K562 (cell line): ENCODE data around the gene VEZF1. TPM values are rescaled to one million over a fixed set of nuclear protein-coding genes. Genes with fewer than 3 reads are reported as not detected.

Experiments
- ATAC-seq: fragments of 200-7000 bp; cut with Tn5 transposase; 3 replicates; pipeline ENCODE4 v1.9.1; 2020; ENCODE audit warnings: moderate library complexity
- BruUV-seq: library from RNA; stranded (reverse); fragments of 400-500 nt; replicated peaks from 2 replicates; lab custom pipeline; 2021; lab: Mats Ljungman, UMichigan
- CTCF ChIA-PET: fragments of 300-600 bp; formaldehyde crosslinking; extraction: SDS; loops from one replicate; lab custom pipeline; 2021; ENCODE audit warnings: low intra/inter-chr PET ratio; lab: Yijun Ruan, JAX
- POLR2A ChIA-PET: fragments of 300-600, 350-650 bp; sonication (Branson Sonifier 250); formaldehyde crosslinking; extraction: SDS; loops from one replicate; lab custom pipeline; 2021; ENCODE audit warnings: antibody characterized with exemption, inconsistent platforms; lab: Yijun Ruan, JAX
- DNase-seq, 4 experiments: peaks; one replicate each; pipeline versions ENCODE4 v3.0.0 to v3.0.0-alpha.2; 2011 to 2018; ENCODE audit warnings: low spot score in 3 of 4, mixed read lengths in 3 of 4; ENCODE audit errors: extremely low read depth in 1 of 4
- FAIRE-seq: peaks from 2 replicates; lab custom pipeline; 2011; peaks lifted over from hg19 to GRCh38; lab: Jason Lieb, UNC
- H2AFZ ChIP-seq: 2 replicates; pipeline ENCODE4 v1.6.0; 2011; ENCODE audit warnings: low read depth, low read length, control low read depth, inconsistent platforms
- H3K27ac ChIP-seq: fragments of 200-600 bp; 3 replicates; pipeline ENCODE4 v1.8.0; 2011; ENCODE audit warnings: low read depth, mild to moderate bottlenecking, control low read depth, inconsistent platforms, low read length, moderate library complexity, mixed read lengths; ENCODE audit errors: extremely low read depth
- H3K27me3 ChIP-seq, 2 experiments: fragments of 300-600 bp in 1 of 2; 2 replicates in 1 of 2; 3 replicates in 1 of 2; pipeline versions ENCODE4 v1.6.0 to v1.8.0; 2011; ENCODE audit warnings: inconsistent platforms in 2 of 2, low read length in 2 of 2, mild to moderate bottlenecking in 1 of 2, mixed read lengths in 1 of 2, moderate library complexity in 1 of 2; ENCODE audit not compliant: control insufficient read depth in 2 of 2, insufficient read depth in 2 of 2
- H3K36me3 ChIP-seq: fragments of 300-600 bp; 3 replicates; pipeline ENCODE4 v1.8.0; 2011; ENCODE audit warnings: mild to moderate bottlenecking, low read length, inconsistent platforms; ENCODE audit not compliant: control insufficient read depth, insufficient read depth
- H3K4me1 ChIP-seq, 2 experiments: fragments of 200-600 bp in 1 of 2; replicated peaks in 1 of 2; 2 replicates in 1 of 2; 3 replicates in 1 of 2; pipeline versions ENCODE4 v1.5.1 to v1.8.0; 2011; ENCODE audit warnings: inconsistent platforms in 2 of 2, low read length in 2 of 2, mild to moderate bottlenecking in 1 of 2, mixed read lengths in 1 of 2, moderate library complexity in 1 of 2; ENCODE audit not compliant: control insufficient read depth in 2 of 2, insufficient read depth in 2 of 2
- H3K4me2 ChIP-seq: 2 replicates; pipeline ENCODE4 v1.6.1; 2011; ENCODE audit warnings: low read length, control low read depth, inconsistent platforms, mixed read lengths; ENCODE audit not compliant: insufficient read depth
- H3K4me3 ChIP-seq: fragments of 200-600 bp; sonication (generic), shearing (Covaris generic); 2 replicates; pipeline ENCODE4 v1.5.1; 2016; ENCODE audit warnings: control low read depth, inconsistent platforms
- H3K79me2 ChIP-seq: fragments of 200-600 bp; 3 replicates; pipeline ENCODE4 v1.8.0; 2011; ENCODE audit warnings: low read length, inconsistent platforms; ENCODE audit not compliant: control insufficient read depth, insufficient read depth
- H3K9ac ChIP-seq, 2 experiments: 2 replicates each; pipeline versions ENCODE4 v1.6.0 to v1.6.1; 2011; ENCODE audit warnings: low read depth in 2 of 2, low read length in 2 of 2, control low read depth in 1 of 2, inconsistent platforms in 1 of 2, mild to moderate bottlenecking in 1 of 2, mixed read lengths in 1 of 2; ENCODE audit not compliant: insufficient read depth in 1 of 2
- H3K9me1 ChIP-seq: one replicate; pipeline ENCODE4 v1.6.0; 2011; ENCODE audit warnings: inconsistent platforms, mild to moderate bottlenecking, low read length, moderate library complexity; ENCODE audit not compliant: control insufficient read depth, insufficient read depth
- H3K9me3 ChIP-seq: replicated peaks from 2 replicates; pipeline ENCODE4 v1.5.1; 2011; ENCODE audit warnings: low read depth, low read length, inconsistent platforms; ENCODE audit not compliant: control insufficient read depth, insufficient read depth
- H4K20me1 ChIP-seq: replicated peaks from 2 replicates; pipeline ENCODE4 v1.6.1; 2011; ENCODE audit warnings: low read length, inconsistent platforms, mixed read lengths; ENCODE audit not compliant: control insufficient read depth, insufficient read depth
- ARID3A ChIP-seq: IDR thresholded peaks from 2 replicates; pipeline ENCODE4 v1.6.1; 2012; ENCODE audit warnings: low read depth, low read length, improper control_type of control experiment, borderline replicate concordance
- BCOR ChIP-seq: fragments of 450-650 bp; IDR thresholded peaks from 2 replicates; pipeline ENCODE4 v1.6.1; 2016
- CCNT2 ChIP-seq: IDR thresholded peaks from 2 replicates; pipeline ENCODE4 v1.6.1; 2011; ENCODE audit warnings: borderline replicate concordance, low read depth, mild to moderate bottlenecking, moderate library complexity, mixed read lengths, low read length; ENCODE audit not compliant: insufficient read length; ENCODE audit errors: extremely low read depth
- EWSR1 ChIP-seq: fragments of 450-650 bp; IDR thresholded peaks from 2 replicates; pipeline ENCODE4 v1.6.1; 2018; ENCODE audit warnings: borderline replicate concordance, mild to moderate bottlenecking, low read depth, moderate library complexity; ENCODE audit not compliant: partially characterized antibody
- HCFC1 ChIP-seq: IDR thresholded peaks from 2 replicates; pipeline ENCODE4 v1.6.1; 2012; ENCODE audit warnings: low read depth, low read length, improper control_type of control experiment
- KDM4B ChIP-seq, 2 experiments: fragments of 450-650 bp in 1 of 2; sonication (generic) in 1 of 2; IDR thresholded peaks; 2 replicates each; pipeline ENCODE4 v1.6.1; 2016 to 2017; ENCODE audit warnings: borderline replicate concordance in 2 of 2, antibody characterized with exemption in 1 of 2, low read depth in 1 of 2, mild to moderate bottlenecking in 1 of 2
- MXI1 ChIP-seq: IDR thresholded peaks from 2 replicates; pipeline ENCODE4 v1.6.1; 2011; ENCODE audit warnings: low read depth, mild to moderate bottlenecking, improper control_type of control experiment, low read length
- NR2C1 ChIP-seq, 2 experiments: fragments of 450-650 bp; IDR thresholded peaks; 2 replicates each; pipeline ENCODE4 v1.6.1; 2017; ENCODE audit warnings: mild to moderate bottlenecking in 2 of 2, antibody characterized with exemption in 1 of 2, inconsistent platforms in 1 of 2, missing compliant biosample characterization in 1 of 2, missing genetic modification characterization in 1 of 2
- SUPT5H ChIP-seq: fragments of 450-650 bp; IDR thresholded peaks from 2 replicates; pipeline ENCODE4 v1.6.1; 2016
- USF2 ChIP-seq: sonication (generic); formaldehyde crosslinking; IDR thresholded peaks from 2 replicates; pipeline ENCODE4 v1.5.0; 2020; ENCODE audit warnings: missing genetic modification reagents
- ZNF124 ChIP-seq: sonication (generic); formaldehyde crosslinking; IDR thresholded peaks from 2 replicates; pipeline ENCODE4 v1.8.1; 2022; ENCODE audit warnings: missing genetic modification reagents
- WGBS: fragments of 100-300 bp; shearing (Covaris generic); methylation state at CpG from one replicate; pipeline ENCODE4 v1.1.6; 2016; ENCODE audit warnings: low coverage, mixed read lengths; ENCODE audit not compliant: insufficient coverage; ENCODE audit errors: missing lambda C conversion rate; 5-methylcytosine and 5-hydroxymethylcytosine counted together
- in situ Hi-C: fragments of 300-500 bp; cut with MboI; formaldehyde crosslinking; loops from 4 replicates; pipeline ENCODE4 v1.15.0; 2018; ENCODE audit warnings: inconsistent platforms, mixed read lengths
- intact Hi-C: fragments of 100-400 bp; cut with micrococcal nuclease; formaldehyde crosslinking; loops from 2 replicates; pipeline ENCODE4 v1.14.2; 2022
- polyA plus RNA-seq, 8 experiments: library from polyadenylated mRNA; depleted of rRNA in 4 of 8; stranded (reverse) in 5 of 8; unstranded in 3 of 8; fragments of >200 nt; fragmentation: Nextera tagmentation in 2 of 8; fragmentation: Illumina TruSeq in 1 of 8; extraction: Ambion mirVana in 2 of 8; extraction: Trizol in 1 of 8; gene quantifications; 2 replicates each; pipeline versions ENCODE4 v1.2.1 to v1.2.3, GENCODE V29; 2011 to 2014; ENCODE audit warnings: inconsistent platforms in 1 of 8, missing spikeins in 1 of 8
- total RNA-seq, 7 experiments: library from RNA; depleted of rRNA in 6 of 7; stranded (reverse); fragments of >200 nt in 6 of 7; fragmentation: Illumina TruSeq in 2 of 7; extraction: Trizol in 2 of 7; gene quantifications; 2 replicates each; pipeline versions ENCODE4 v1.2.1 to v1.2.3, GENCODE V29; 2011 to 2021; ENCODE audit warnings: low replicate concordance in 1 of 7
- TF ChIP-seq, protein P1 (sequence below): fragments of 250-450 bp; sonication (Bioruptor Pico); IDR thresholded peaks from 2 replicates; pipeline ENCODE4 v1.5.1; 2021; ENCODE audit warnings: mild to moderate bottlenecking

Gene VEZF1
- total and polyA plus RNA-seq, 9 of the 15 experiments (the other 6 are each of a cell fraction or from before 2014, with no cell fraction given) = 9.5 to 33.4 (median 22.1) TPM

- Histone ChIP-seq H3K4me1 (peaks cover 0 to 8% of the 10 kb centered on the region in 2 experiments; a peak in 3 of 5 replicates), H3K36me3 (no peaks in the 10 kb centered on the region), H4K20me1 (peaks cover 3% of the 10 kb centered on the region), H3K9ac (no peak overlapping the region), H3K27ac (no peak overlapping the region), H3K27me3 (peaks cover 28 to 51% of the 10 kb centered on the region in 2 experiments), H3K4me2 (no peak overlapping the region), H3K9me1 (peaks cover 2% of the 10 kb centered on the region), H3K79me2 (no peaks in the 10 kb centered on the region), H3K9me3 (no peaks in the 10 kb centered on the region), H2AFZ (no peak overlapping the region), H3K4me3 (no peak overlapping the region)
- no peak for DNase-seq
- WGBS = 10% methylated on average over 8 of the region's 11 CpGs
- no TSS peak for BruUV-seq
- in situ Hi-C loops (no loop called here), intact Hi-C loops (no loop called here)
- CTCF ChIA-PET = no interaction called here
- POLR2A ChIA-PET = interaction anchor here (0.5 to 1.6 kb wide), 2 partner anchors 11 to 16 kb away, joined by 3 to 5 read pairs; no protein-coding TSS in a partner anchor
- no peak for FAIRE-seq
- ATAC-seq = peak; percentile 28; the same call in 2 of the 3 replicates
- TF ChIP-seq EWSR1 (no peak), CCNT2 (no peak), MXI1 (no peak), ZNF124 (CRISPR knock-in tag) (no peak), HCFC1 (no peak), SUPT5H (no peak), NR2C1 (IDR thresholded peaks at IDR 0.05) (no peak), NR2C1 (tag; IDR thresholded peaks at IDR 0.05) (no peak), USF2 (CRISPR knock-in tag) (no peak), BCOR (no peak), KDM4B (IDR thresholded peaks at IDR 0.05; ENCODE audit: borderline replicate concordance in 2 of 2, low read depth in 1 of 2) (no peak), ARID3A (no peak)
- TF ChIP-seq, protein P1, sequence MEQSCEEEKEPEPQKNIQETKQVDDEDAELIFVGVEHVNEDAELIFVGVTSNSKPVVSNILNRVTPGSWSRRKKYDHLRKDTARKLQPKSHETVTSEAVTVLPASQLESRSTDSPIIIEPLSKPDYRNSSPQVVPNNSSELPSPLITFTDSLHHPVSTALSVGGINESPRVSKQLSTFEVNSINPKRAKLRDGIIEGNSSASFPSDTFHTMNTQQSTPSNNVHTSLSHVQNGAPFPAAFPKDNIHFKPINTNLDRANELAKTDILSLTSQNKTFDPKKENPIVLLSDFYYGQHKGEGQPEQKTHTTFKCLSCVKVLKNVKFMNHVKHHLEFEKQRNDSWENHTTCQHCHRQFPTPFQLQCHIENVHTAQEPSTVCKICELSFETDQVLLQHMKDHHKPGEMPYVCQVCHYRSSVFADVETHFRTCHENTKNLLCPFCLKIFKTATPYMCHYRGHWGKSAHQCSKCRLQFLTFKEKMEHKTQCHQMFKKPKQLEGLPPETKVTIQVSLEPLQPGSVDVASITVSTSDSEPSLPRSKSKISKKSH = no peak
These were observed 51.9 kb downstream of the VEZF1 start for GRCh38 chr17:57935833-57936807.
